GM06990 (cell line): ENCODE measurements around the gene RPS6KC1.
"Not testable (repeated sequence)": the region's sequence is repeated elsewhere in the genome, so short reads cannot be mapped to it uniquely, and the experiment has no call there.

Experiments used
- DNase-seq: peaks from one replicate; pipeline ENCODE4 v3.0.0-alpha.2; 2011; ENCODE audit not compliant: insufficient read length; ENCODE audit errors: extremely low read depth
- H3K27me3 ChIP-seq: replicated peaks from 2 replicates; pipeline ENCODE4 v1.6.0; 2011; ENCODE audit warnings: low read length; ENCODE audit not compliant: control insufficient read depth, insufficient read depth
- H3K36me3 ChIP-seq: 2 replicates; pipeline ENCODE4 v1.5.1; 2011; ENCODE audit warnings: low read length; ENCODE audit not compliant: control insufficient read depth, insufficient read depth
- H3K4me3 ChIP-seq: replicated peaks from 2 replicates; pipeline ENCODE4 v1.5.1; 2011; ENCODE audit warnings: low read depth, mild to moderate bottlenecking, control low read depth, low read length
- TF ChIP-seq, protein P1 (sequence below): IDR thresholded peaks from 2 replicates; pipeline ENCODE4 v1.5.1; 2011; ENCODE audit warnings: low read length, control low read depth, mild to moderate bottlenecking, inconsistent platforms; ENCODE audit not compliant: insufficient read depth, poor library complexity, severe bottlenecking

RPS6KC1 gene

DNA sequence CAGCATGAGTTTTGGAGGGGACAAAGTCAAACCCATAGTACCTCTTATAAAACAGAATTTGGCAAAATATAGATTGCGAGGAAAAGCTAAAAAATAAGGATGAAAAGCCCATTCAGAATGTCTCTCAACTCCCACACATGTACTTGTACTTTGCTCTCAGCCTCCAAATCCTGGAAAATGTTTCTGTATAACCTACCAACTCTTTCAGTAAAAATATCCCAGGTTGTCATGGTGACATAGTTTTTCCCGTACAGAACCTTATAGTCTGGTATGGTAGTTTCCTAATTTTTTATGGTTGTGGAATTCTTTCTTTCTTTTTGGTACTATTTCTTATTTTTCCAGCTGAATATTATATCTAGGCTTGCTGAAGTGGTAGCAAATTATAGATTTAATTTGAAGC, 15.5 kb upstream of the RPS6KC1 start:
- no peak for DNase-seq
- H3K36me3 ChIP-seq, result no peaks in the 10 kb centered on the region
- TF ChIP-seq, protein P1, sequence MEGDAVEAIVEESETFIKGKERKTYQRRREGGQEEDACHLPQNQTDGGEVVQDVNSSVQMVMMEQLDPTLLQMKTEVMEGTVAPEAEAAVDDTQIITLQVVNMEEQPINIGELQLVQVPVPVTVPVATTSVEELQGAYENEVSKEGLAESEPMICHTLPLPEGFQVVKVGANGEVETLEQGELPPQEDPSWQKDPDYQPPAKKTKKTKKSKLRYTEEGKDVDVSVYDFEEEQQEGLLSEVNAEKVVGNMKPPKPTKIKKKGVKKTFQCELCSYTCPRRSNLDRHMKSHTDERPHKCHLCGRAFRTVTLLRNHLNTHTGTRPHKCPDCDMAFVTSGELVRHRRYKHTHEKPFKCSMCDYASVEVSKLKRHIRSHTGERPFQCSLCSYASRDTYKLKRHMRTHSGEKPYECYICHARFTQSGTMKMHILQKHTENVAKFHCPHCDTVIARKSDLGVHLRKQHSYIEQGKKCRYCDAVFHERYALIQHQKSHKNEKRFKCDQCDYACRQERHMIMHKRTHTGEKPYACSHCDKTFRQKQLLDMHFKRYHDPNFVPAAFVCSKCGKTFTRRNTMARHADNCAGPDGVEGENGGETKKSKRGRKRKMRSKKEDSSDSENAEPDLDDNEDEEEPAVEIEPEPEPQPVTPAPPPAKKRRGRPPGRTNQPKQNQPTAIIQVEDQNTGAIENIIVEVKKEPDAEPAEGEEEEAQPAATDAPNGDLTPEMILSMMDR, result no peak
- H3K4me3 ChIP-seq, result no peak overlapping the region
- H3K27me3 ChIP-seq, result no peaks in the 10 kb centered on the region

DNA sequence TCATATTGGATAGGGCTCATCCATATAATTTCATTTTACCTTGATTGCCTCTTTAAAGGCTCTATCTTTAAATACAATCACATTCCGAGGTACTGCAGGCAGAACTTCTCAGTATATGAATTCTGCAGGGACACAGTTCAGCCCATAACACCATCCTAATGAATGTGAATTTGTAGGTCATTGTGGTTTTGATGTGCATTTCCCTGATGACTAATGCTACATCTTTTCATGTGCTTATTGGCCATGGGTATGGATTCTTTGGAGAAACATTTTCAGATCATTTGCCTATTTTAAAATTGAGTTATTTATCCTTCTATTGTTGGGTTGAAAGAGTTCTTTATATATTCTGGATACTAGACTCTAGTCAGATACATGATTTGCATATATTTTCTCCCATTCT, 9.6 kb upstream of the RPS6KC1 start:
- DNase-seq, result no peak
- no peaks in the 10 kb centered on the region for H3K27me3 ChIP-seq
- H3K36me3 ChIP-seq, result no peaks in the 10 kb centered on the region
- TF ChIP-seq, protein P1, result no peak
- no peak overlapping the region for H3K4me3 ChIP-seq

DNA sequence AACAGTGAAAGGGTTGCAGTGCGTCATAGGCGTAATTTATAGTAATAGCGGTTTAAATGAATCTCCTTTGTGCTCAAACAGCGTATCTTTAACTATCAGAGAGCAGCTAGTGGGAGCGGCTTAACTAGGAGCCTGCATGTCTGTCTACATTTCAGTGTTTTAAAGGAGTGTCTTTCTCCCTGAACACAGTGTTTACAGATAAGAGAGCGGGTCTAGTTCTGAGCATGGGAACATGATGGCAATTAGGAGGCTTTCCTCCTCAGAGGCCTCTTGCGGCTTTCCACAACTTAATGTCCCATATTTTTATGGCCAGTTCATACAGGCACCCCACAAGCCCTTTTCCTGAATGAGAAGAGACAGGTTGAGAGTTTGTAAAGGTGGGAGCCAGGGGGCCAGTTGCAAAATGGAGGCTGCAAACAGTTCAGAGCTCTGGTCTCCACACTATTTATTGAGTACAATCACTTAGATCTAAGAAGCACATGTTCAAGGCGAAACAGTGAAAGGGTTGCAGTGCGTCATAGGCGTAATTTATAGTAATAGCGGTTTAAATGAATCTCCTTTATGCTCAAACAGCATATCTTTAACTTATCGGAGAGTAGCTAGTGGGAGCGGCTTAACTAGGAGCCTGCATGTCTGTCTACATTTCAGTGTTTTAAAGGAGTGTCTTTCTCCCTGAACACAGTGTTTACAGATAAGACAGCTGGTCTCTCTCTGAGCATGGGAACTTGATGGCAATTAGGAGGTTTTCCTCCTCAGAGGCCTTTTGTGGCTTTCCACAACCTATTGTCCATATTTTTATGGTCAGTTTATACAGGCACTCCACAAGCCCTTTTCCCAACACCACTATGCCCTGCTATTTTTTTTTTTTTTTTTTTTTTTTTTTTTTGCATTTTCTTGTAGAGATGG, 5.5 kb upstream of the RPS6KC1 start:
- H3K4me3 ChIP-seq, H3K27me3 ChIP-seq, DNase-seq, H3K36me3 ChIP-seq: not testable (repeated sequence)

DNA sequence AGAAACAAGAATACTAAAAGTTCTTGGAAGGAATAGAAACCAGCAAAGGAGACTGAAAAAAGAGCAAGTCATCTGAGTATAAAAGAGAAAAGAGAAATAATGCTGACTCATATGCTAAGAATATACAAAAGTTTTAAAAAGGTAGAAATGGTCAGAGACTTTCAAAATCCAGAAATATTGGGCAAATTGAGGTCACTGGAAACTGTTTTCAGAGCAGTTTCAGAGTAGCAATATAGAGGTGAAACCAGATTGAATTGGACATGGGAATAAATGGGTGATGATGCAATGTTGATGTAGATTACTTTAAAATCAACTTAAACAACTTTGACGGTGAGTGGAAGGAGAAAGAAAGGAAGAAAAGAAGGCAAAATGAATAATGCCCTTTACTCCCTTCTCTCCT, 1.8 kb upstream of the RPS6KC1 start:
- no peaks in the 10 kb centered on the region for H3K36me3 ChIP-seq
- no peaks in the 10 kb centered on the region for H3K27me3 ChIP-seq
- TF ChIP-seq, protein P1, result no peak
- DNase-seq, result no peak
- H3K4me3 ChIP-seq, result no peak overlapping the region

DNA sequence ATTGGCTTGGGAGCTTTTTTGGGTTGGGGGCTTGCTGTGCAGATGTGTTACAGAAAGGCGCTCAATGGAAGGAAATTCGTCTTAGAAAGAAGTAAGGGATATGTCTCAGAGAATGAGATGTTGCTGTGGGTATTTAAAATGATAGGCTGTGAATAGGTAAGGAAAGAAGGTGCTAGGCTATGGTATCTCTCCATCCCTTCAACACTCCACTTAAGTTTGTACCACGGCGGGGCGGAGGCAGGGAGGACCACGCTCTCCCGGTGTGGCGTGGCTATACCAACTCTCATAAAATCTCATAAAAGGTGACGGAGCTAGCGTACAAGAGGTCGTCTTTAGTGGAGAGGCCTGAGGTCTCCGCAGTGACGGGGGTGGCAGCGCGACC, 305 bp upstream of the RPS6KC1 start:
- Histone ChIP-seq H3K27me3 (no peaks in the 10 kb centered on the region), H3K4me3 (peak overlapping the region; percentile 95), H3K36me3 (no peaks in the 10 kb centered on the region)
- TF ChIP-seq, protein P1, result no peak
- no peak for DNase-seq

DNA sequence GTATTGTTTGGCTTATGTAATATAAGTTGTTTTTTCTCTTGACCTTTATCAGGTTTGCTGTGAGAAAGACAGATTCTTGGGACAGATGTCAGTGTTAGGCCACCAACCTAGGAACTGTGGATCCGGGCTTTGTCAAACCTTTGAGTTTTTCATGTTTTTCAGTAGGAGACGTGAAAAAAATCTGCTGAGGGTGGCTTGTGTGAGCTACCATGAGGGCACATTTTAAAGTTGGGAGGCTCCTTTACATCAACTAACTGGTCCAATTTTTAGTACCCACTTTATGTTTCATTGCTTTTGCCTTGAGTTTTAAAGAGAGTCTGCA, 801 bp downstream of the RPS6KC1 start:
- peak overlapping the region; percentile 95 for H3K4me3 ChIP-seq
- no peaks in the 10 kb centered on the region for H3K27me3 ChIP-seq
- no peak for DNase-seq
- no peaks in the 10 kb centered on the region for H3K36me3 ChIP-seq
- TF ChIP-seq, protein P1, result no peak
